SK-N-SH treated with all-trans-retinoic acid at 6 μM for 48 hours (cell line): Measurements from ENCODE around the gene ADAT3.

ENCODE experiments used
- BACH2 ChIP-seq: fragments of 250-450 bp; sonication (Bioruptor Pico); IDR thresholded peaks from 2 replicates; pipeline ENCODE4 v1.9.0; 2021; ENCODE audit warnings: mild to moderate bottlenecking, borderline replicate concordance
- CREB5 ChIP-seq: fragments of 250-450 bp; sonication (Bioruptor Pico); IDR thresholded peaks from 2 replicates; pipeline ENCODE4 v1.5.1; 2020; ENCODE audit warnings: low read depth, mild to moderate bottlenecking, moderate library complexity
- GLIS3 ChIP-seq: fragments of 250-450 bp; sonication (Bioruptor Pico); IDR thresholded peaks from 2 replicates; pipeline ENCODE4 v1.5.0; 2020; ENCODE audit warnings: mild to moderate bottlenecking, moderate library complexity
- RARB ChIP-seq: fragments of 250-450 bp; sonication (Bioruptor Pico); IDR thresholded peaks from 2 replicates; pipeline ENCODE4 v1.8.0; 2021; ENCODE audit warnings: mild to moderate bottlenecking, moderate library complexity
- ZC3H10 ChIP-seq: fragments of 250-450 bp; sonication (Bioruptor Pico); IDR thresholded peaks from 2 replicates; pipeline ENCODE4 v1.5.1; 2021; ENCODE audit warnings: mild to moderate bottlenecking, moderate library complexity
- ZFP3 ChIP-seq: fragments of 250-450 bp; sonication (Bioruptor Pico); IDR thresholded peaks from 2 replicates; pipeline ENCODE4 v1.5.0; 2020; ENCODE audit warnings: mild to moderate bottlenecking, moderate library complexity
- ZNF70 ChIP-seq: fragments of 450-650 bp; formaldehyde crosslinking; IDR thresholded peaks from 2 replicates; pipeline ENCODE4 v1.5.0; 2020; ENCODE audit warnings: mild to moderate bottlenecking, moderate library complexity
- TF ChIP-seq, protein P1 (sequence below): fragments of 250-450 bp; sonication (Bioruptor Pico); IDR thresholded peaks from 2 replicates; pipeline ENCODE4 v1.5.0; 2020; ENCODE audit warnings: mild to moderate bottlenecking, moderate library complexity

DNA sequence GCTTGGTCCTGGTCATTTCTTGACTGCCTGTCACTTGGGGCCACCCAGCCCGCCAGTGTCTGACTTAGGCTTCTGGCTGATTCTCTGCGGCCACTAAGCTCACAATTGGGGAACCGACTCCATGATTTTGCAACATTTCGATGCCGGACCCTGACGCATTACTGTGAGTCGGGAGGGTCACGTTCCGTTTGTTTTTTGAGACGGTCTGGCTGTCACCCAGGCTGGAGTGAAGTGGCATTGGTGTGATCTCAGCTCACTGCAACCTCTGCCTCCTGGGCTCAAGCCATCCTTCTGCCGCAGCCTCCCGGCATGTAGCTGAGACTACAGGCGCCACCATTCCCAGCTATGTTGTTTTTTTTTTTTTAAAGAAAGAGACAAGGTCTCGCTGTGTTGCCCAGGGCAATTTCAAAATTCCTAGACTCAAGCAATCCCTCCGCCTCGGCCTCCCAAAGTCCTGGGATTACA lies 3.2 kb upstream of the ADAT3 start:
- no peak for TF ChIP-seq RARB
- TF ChIP-seq ZNF70 (CRISPR knock-in tag) = no peak
- no peak for TF ChIP-seq BACH2
- no peak for TF ChIP-seq ZFP3 (CRISPR knock-in tag)
- no peak for TF ChIP-seq GLIS3 (CRISPR knock-in tag)
- no peak for TF ChIP-seq ZC3H10 (CRISPR knock-in tag)
- TF ChIP-seq, protein P1, sequence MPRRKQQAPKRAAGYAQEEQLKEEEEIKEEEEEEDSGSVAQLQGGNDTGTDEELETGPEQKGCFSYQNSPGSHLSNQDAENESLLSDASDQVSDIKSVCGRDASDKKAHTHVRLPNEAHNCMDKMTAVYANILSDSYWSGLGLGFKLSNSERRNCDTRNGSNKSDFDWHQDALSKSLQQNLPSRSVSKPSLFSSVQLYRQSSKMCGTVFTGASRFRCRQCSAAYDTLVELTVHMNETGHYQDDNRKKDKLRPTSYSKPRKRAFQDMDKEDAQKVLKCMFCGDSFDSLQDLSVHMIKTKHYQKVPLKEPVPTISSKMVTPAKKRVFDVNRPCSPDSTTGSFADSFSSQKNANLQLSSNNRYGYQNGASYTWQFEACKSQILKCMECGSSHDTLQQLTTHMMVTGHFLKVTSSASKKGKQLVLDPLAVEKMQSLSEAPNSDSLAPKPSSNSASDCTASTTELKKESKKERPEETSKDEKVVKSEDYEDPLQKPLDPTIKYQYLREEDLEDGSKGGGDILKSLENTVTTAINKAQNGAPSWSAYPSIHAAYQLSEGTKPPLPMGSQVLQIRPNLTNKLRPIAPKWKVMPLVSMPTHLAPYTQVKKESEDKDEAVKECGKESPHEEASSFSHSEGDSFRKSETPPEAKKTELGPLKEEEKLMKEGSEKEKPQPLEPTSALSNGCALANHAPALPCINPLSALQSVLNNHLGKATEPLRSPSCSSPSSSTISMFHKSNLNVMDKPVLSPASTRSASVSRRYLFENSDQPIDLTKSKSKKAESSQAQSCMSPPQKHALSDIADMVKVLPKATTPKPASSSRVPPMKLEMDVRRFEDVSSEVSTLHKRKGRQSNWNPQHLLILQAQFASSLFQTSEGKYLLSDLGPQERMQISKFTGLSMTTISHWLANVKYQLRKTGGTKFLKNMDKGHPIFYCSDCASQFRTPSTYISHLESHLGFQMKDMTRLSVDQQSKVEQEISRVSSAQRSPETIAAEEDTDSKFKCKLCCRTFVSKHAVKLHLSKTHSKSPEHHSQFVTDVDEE (CRISPR knock-in tag) = no peak
- no peak for TF ChIP-seq CREB5 (CRISPR knock-in tag)
